Neuronal stem cell (in vitro differentiated cells): ENCODE data around the gene CSAG1.
"Not testable (repeated sequence)": the region's sequence is repeated elsewhere in the genome, so short reads cannot be mapped to it uniquely, and the experiment has no call there.

Source experiments
- DNase-seq: peaks from one replicate; pipeline ENCODE4 v3.0.0-alpha.2; 2013; ENCODE audit warnings: low spot score
- H2AFZ ChIP-seq: one replicate; pipeline ENCODE4 v1.6.1; 2013; ENCODE audit warnings: mild to moderate bottlenecking, low read length, inconsistent platforms
- H2AK5ac ChIP-seq: 2 replicates; pipeline ENCODE4 v1.6.1; 2013; ENCODE audit warnings: low read depth, mild to moderate bottlenecking, inconsistent platforms, low read length, moderate library complexity, mixed read lengths
- H2BK120ac ChIP-seq: 2 replicates; pipeline ENCODE4 v1.6.1; 2013; ENCODE audit warnings: low read depth, mild to moderate bottlenecking, inconsistent platforms, low read length, moderate library complexity, mixed read lengths
- H2BK12ac ChIP-seq: one replicate; pipeline ENCODE4 v1.6.1; 2013; ENCODE audit warnings: low read length, inconsistent platforms
- H2BK15ac ChIP-seq: 2 replicates; pipeline ENCODE4 v1.6.1; 2013; ENCODE audit warnings: mild to moderate bottlenecking, low read length, inconsistent platforms, mixed read lengths
- H2BK5ac ChIP-seq: one replicate; pipeline ENCODE4 v1.6.1; 2013; ENCODE audit warnings: inconsistent platforms, mild to moderate bottlenecking, low read length, moderate library complexity
- H3K14ac ChIP-seq: one replicate; pipeline ENCODE4 v1.6.1; 2013; ENCODE audit warnings: low read length, inconsistent platforms
- H3K18ac ChIP-seq: 2 replicates; pipeline ENCODE4 v1.6.1; 2013; ENCODE audit warnings: low read length, inconsistent platforms
- H3K23ac ChIP-seq: 2 replicates; pipeline ENCODE4 v1.6.1; 2013; ENCODE audit warnings: low read depth, mild to moderate bottlenecking, mixed read lengths, low read length, inconsistent platforms; ENCODE audit not compliant: poor library complexity
- H3K27ac ChIP-seq: replicated peaks from 3 replicates; pipeline ENCODE4 v1.5.1; 2013; ENCODE audit warnings: low read length, inconsistent platforms
- H3K27me3 ChIP-seq, 3 experiments: 2 replicates each; pipeline ENCODE4 v1.6.1; 2013; ENCODE audit warnings: low read length in 3 of 3, mild to moderate bottlenecking in 2 of 3, inconsistent platforms in 1 of 3, low read depth in 1 of 3, mixed read lengths in 1 of 3, moderate library complexity in 1 of 3; ENCODE audit not compliant: control insufficient read depth in 3 of 3, insufficient read depth in 3 of 3
- H3K36me3 ChIP-seq, 2 donors: replicated peaks in 1 of 2; 2 replicates each; pipeline ENCODE4 v1.6.1; 2013; ENCODE audit warnings: low read length in 2 of 2; ENCODE audit not compliant: control insufficient read depth in 2 of 2, insufficient read depth in 2 of 2
- H3K4ac ChIP-seq: 2 replicates; pipeline ENCODE4 v1.6.1; 2013; ENCODE audit warnings: inconsistent platforms, mild to moderate bottlenecking, low read length, moderate library complexity
- H3K4me1 ChIP-seq, 2 donors: 1 replicate in 1 of 2; 2 replicates in 1 of 2; pipeline ENCODE4 v1.6.1; 2013; ENCODE audit warnings: low read length in 2 of 2, low read depth in 1 of 2; ENCODE audit not compliant: control insufficient read depth in 2 of 2, insufficient read depth in 1 of 2
- H3K4me2 ChIP-seq: one replicate; pipeline ENCODE4 v1.6.1; 2013; ENCODE audit warnings: mild to moderate bottlenecking, low read length, inconsistent platforms; ENCODE audit not compliant: insufficient read depth, poor library complexity, severe bottlenecking
- H3K4me3 ChIP-seq, 2 donors: 2 replicates each; pipeline ENCODE4 v1.5.1; 2013; ENCODE audit warnings: low read length in 2 of 2, mild to moderate bottlenecking in 2 of 2, inconsistent platforms in 1 of 2, moderate library complexity in 1 of 2
- H3K79me1 ChIP-seq: one replicate; pipeline ENCODE4 v1.6.1; 2013; ENCODE audit warnings: low read depth, mild to moderate bottlenecking, inconsistent platforms, low read length, moderate library complexity
- H3K9ac ChIP-seq: one replicate; pipeline ENCODE4 v1.6.1; 2013; ENCODE audit warnings: mild to moderate bottlenecking, low read depth, low read length, inconsistent platforms; ENCODE audit not compliant: poor library complexity
- H3K9me3 ChIP-seq, 2 donors: replicated peaks in 1 of 2; 2 replicates each; pipeline versions ENCODE3 to v1.6.1; 2013; ENCODE audit warnings: low read length in 2 of 2, mild to moderate bottlenecking in 2 of 2, inconsistent platforms in 1 of 2, low read depth in 1 of 2, mixed read lengths in 1 of 2, moderate library complexity in 1 of 2; ENCODE audit not compliant: control insufficient read depth in 2 of 2, insufficient read depth in 1 of 2
- H4K8ac ChIP-seq: one replicate; pipeline ENCODE4 v1.6.1; 2013; ENCODE audit warnings: low read depth, mild to moderate bottlenecking, inconsistent platforms, low read length, moderate library complexity
- H4K91ac ChIP-seq: one replicate; pipeline ENCODE4 v1.6.1; 2013; ENCODE audit warnings: low read length, low read depth, mild to moderate bottlenecking, inconsistent platforms; ENCODE audit not compliant: poor library complexity
- WGBS, 2 donors: extraction: QIAGEN DNeasy Blood & Tissue Kit; methylation state at CpG; one replicate each; pipeline ENCODE4 v1.1.7; 2013; ENCODE audit warnings: missing lambda C conversion rate in 2 of 2, mixed read lengths in 1 of 2; ENCODE audit not compliant: insufficient read length in 2 of 2, insufficient replicate concordance in 1 of 2; ENCODE audit errors: extremely low coverage in 2 of 2; 5-methylcytosine and 5-hydroxymethylcytosine counted together

Gene CSAG1

GRCh38 chrX:152709173-152709572 lies 24.3 kb downstream of the CSAG1 start, which contains the start of gene CSAG2:
TSS of gene CSAG2 (minus strand) at chrX:152709273. CDS start at chrX:152709112, 161 bp downstream.
- not testable (repeated sequence) for H3K4ac ChIP-seq, H3K9ac ChIP-seq, H3K4me1 ChIP-seq, H3K9me3 ChIP-seq, H3K4me2 ChIP-seq, H3K27me3 ChIP-seq, H3K27ac ChIP-seq, H3K14ac ChIP-seq, H4K91ac ChIP-seq, H2AK5ac ChIP-seq, H2AFZ ChIP-seq, H3K4me3 ChIP-seq, H4K8ac ChIP-seq, DNase-seq, H2BK15ac ChIP-seq, H3K79me1 ChIP-seq, H3K23ac ChIP-seq, H3K18ac ChIP-seq, H2BK5ac ChIP-seq, H2BK120ac ChIP-seq, H2BK12ac ChIP-seq, H3K36me3 ChIP-seq
- no CpG with 5 or more reads among the region's 2 CpGs for WGBS, 2 donors

GRCh38 chrX:152706500-152706899 lies 27.0 kb downstream of the CSAG1 start:
- H3K23ac ChIP-seq, H3K4ac ChIP-seq, H3K4me1 ChIP-seq, H3K27ac ChIP-seq, DNase-seq, H3K36me3 ChIP-seq, H3K14ac ChIP-seq, H4K91ac ChIP-seq, H3K9ac ChIP-seq, H4K8ac ChIP-seq, H2AK5ac ChIP-seq, H3K18ac ChIP-seq, H3K27me3 ChIP-seq, H3K4me3 ChIP-seq, H2BK12ac ChIP-seq, H3K4me2 ChIP-seq, H2BK120ac ChIP-seq, H2AFZ ChIP-seq, H2BK15ac ChIP-seq, H3K9me3 ChIP-seq, H2BK5ac ChIP-seq, H3K79me1 ChIP-seq: not testable (repeated sequence)
- WGBS, 2 donors: no CpG with 5 or more reads among the region's 7 CpGs

GRCh38 chrX:152700390-152700789 lies 33.1 kb downstream of the CSAG1 start:
- DNase-seq: not testable (repeated sequence)

GRCh38 chrX:152697952-152698931 lies 35.3 kb downstream of the CSAG1 start, which contains the start of gene MAGEA3:
TSS of gene MAGEA3 (plus strand) at chrX:152698794. CDS start at chrX:152700833, 2,039 bp downstream.
- H4K8ac ChIP-seq: not testable (repeated sequence)
- no CpG with 5 or more reads among the region's 34 CpGs for WGBS, 2 donors

More at GRCh38 chrX:152700390-152700789, 33.1 kb downstream of the CSAG1 start:
- not testable (repeated sequence) for H4K91ac ChIP-seq, H4K8ac ChIP-seq, H3K4me2 ChIP-seq, H3K4me1 ChIP-seq, H3K79me1 ChIP-seq, H2AFZ ChIP-seq, H3K4me3 ChIP-seq, H2BK5ac ChIP-seq, H2AK5ac ChIP-seq, H3K18ac ChIP-seq, H2BK120ac ChIP-seq, H3K4ac ChIP-seq, H3K9me3 ChIP-seq, H3K27ac ChIP-seq, H3K27me3 ChIP-seq, H3K23ac ChIP-seq, H2BK15ac ChIP-seq, H3K9ac ChIP-seq, H3K14ac ChIP-seq, H2BK12ac ChIP-seq, H3K36me3 ChIP-seq
- WGBS, 2 donors: no CpG with 5 or more reads among the region's 5 CpGs

More at GRCh38 chrX:152697952-152698931, 35.3 kb downstream of the CSAG1 start, which contains the start of gene MAGEA3:
- H3K4ac ChIP-seq, H3K27me3 ChIP-seq, H2AK5ac ChIP-seq, H3K9ac ChIP-seq, H3K4me2 ChIP-seq, H2BK12ac ChIP-seq, H3K27ac ChIP-seq, H2AFZ ChIP-seq, H3K4me3 ChIP-seq, H2BK15ac ChIP-seq, H3K9me3 ChIP-seq, H4K91ac ChIP-seq, H3K36me3 ChIP-seq, H3K18ac ChIP-seq, H2BK5ac ChIP-seq, H3K79me1 ChIP-seq, H2BK120ac ChIP-seq, H3K23ac ChIP-seq, H3K14ac ChIP-seq, H3K4me1 ChIP-seq, DNase-seq: not testable (repeated sequence)
